ENCODE results near the gene EDDM13. TPM values are rescaled to one million over a fixed set of nuclear protein-coding genes. Genes with fewer than 3 reads are reported as not detected.

EDDM13 gene
- total RNA-seq, 4 donors from 2014 or later: not detected

DNA sequence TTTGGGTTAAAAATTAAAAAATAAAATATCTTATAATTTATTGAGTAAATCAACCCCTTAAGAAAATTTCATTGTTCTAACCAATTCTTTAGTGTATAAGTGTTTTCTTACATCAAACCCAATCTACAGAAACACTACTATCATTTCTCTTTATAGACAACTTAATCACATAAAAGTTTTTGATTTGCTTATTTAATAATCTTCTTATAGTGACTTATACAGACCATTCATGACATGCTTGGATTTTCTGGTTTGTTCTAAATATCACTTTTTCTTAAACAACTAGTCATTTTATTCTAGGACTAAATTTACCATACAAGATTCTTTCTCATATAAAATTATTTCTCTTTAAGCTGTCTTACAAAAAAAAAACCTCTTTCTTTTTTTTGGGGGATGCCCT is 69.4 kb downstream of the EDDM13 start:
- no peak for DNase-seq (ENCODE audit: low spot score)
- ATAC-seq (ENCODE audit: low FRiP score): no peak
- TF ChIP-seq, protein P1, sequence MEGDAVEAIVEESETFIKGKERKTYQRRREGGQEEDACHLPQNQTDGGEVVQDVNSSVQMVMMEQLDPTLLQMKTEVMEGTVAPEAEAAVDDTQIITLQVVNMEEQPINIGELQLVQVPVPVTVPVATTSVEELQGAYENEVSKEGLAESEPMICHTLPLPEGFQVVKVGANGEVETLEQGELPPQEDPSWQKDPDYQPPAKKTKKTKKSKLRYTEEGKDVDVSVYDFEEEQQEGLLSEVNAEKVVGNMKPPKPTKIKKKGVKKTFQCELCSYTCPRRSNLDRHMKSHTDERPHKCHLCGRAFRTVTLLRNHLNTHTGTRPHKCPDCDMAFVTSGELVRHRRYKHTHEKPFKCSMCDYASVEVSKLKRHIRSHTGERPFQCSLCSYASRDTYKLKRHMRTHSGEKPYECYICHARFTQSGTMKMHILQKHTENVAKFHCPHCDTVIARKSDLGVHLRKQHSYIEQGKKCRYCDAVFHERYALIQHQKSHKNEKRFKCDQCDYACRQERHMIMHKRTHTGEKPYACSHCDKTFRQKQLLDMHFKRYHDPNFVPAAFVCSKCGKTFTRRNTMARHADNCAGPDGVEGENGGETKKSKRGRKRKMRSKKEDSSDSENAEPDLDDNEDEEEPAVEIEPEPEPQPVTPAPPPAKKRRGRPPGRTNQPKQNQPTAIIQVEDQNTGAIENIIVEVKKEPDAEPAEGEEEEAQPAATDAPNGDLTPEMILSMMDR (IDR thresholded peaks at IDR 0.05): no peak

DNA sequence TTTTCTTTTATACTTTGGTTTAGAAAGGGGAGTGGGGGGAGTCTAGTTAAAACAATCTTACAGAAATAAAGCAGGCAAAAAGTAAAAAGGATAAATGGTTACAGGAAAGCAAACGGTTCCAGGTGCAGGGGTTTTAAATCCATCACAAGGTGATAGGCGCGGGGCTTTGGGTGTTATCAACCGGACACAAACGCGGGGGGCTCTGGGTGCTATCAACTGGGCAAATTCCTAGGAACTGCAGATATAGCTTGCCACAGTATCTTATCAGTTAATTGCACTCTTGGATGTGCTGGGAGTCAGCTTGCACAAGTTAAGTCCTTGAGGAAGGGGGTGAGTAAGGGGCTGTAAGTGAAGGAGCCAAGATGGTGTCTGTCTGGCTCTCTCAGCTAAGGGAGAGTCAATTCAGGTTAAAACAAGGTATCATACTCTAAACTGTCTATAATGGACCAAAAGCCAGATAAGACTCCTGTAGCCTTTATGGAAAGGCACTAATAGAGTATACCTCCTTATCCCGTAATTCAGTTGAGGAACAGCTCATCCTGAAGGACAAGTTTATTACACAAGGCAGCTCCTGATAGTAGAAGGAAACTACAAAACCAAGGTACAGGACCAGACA is 74.7 kb downstream of the EDDM13 start:
- DNase-seq (ENCODE audit: low spot score) (no peak), ATAC-seq (ENCODE audit: low FRiP score) (no peak)
- TF ChIP-seq, protein P1 (IDR thresholded peaks at IDR 0.05): no peak

DNA sequence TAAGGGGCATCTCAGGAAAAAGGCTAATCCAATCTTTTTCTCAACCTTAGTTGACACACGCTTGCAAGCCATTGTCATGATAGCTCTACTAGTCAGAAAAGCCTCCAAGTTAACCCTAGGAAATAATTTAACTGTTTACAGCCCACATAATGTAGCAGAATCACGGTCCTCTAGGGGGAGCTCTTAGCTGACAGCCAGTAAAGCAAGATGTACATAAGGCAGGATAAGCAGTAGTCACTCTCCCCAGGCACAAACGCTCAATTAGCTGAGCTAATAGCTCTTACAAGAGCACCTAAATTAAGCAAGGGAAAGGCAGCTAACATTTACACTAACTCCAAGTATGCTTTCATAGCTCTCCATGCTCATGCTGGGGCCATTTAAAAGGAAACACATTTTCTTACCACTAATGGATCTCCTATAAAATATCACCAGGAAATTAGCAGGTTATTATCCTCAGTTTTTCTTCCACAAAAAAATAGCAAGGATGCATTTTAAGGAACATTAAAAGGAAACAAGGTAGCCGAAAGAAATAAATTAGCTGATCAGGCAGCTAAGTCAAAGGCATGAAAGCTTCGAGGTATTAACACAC is 75.8 kb downstream of the EDDM13 start:
- DNase-seq (ENCODE audit: low spot score) (no peak), ATAC-seq (ENCODE audit: low FRiP score) (no peak)
- TF ChIP-seq, protein P1 (IDR thresholded peaks at IDR 0.05): no peak

DNA sequence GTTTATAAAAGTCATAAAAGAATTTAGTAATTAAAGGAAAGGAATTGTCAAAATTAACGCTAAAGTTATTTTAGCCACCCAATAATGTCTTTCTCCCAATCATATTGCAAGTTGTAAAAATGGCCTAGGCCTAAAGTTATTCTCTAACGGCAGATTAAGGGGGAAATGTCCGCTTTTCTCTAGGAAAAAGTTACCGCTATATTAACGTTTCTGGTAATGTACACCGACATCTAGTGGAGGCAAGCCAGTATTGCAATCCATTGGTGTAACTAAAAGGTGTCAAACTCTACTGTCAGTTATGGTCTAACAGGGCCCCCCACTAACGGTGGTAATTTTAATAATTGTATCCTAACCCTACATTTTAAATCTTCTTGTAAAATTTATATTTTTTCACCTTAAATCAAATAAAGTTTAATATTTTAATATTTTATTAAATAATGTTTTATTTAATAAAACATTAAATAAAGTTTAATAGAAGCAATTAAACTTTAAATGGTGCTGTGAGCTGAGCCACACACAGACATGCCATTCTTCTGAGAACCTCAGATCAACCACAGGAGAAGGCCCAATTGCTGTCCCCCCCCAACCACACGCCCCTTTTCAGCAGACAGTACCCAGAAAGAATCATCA is 78.0 kb downstream of the EDDM13 start:
- ATAC-seq (ENCODE audit: low FRiP score) (no peak), DNase-seq (ENCODE audit: low spot score) (peak; percentile 33)
- TF ChIP-seq, protein P1 (IDR thresholded peaks at IDR 0.05): no peak

- ATAC-seq (ENCODE audit: low FRiP score): no peak
- no peak for DNase-seq (ENCODE audit: low spot score)
- TF ChIP-seq, protein P1 (IDR thresholded peaks at IDR 0.05): no peak
Observed at GRCh38 chr19:56351208-56351607, 78.7 kb downstream of the EDDM13 start.

DNA sequence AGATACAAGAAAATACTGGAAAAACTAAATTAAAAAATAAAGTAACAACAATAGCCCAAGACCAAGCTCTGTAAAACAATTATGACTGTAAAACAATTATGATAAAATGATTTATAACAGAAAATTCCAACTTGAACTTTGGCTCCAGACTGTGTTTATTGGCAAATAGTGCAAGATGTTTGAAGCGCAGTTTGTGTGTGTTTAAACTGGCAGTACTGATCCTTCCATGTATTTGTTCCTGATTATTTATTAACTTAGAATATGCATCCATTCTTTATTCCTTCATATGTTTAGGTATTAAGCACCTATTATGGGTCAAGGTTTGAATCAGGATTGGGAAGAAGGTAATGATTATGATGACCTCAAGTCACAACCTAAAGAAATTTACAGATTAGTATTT is 83.0 kb downstream of the EDDM13 start:
- DNase-seq (ENCODE audit: low spot score): no peak
- TF ChIP-seq, protein P1 (IDR thresholded peaks at IDR 0.05): no peak
- no peak for ATAC-seq (ENCODE audit: low FRiP score)

DNA sequence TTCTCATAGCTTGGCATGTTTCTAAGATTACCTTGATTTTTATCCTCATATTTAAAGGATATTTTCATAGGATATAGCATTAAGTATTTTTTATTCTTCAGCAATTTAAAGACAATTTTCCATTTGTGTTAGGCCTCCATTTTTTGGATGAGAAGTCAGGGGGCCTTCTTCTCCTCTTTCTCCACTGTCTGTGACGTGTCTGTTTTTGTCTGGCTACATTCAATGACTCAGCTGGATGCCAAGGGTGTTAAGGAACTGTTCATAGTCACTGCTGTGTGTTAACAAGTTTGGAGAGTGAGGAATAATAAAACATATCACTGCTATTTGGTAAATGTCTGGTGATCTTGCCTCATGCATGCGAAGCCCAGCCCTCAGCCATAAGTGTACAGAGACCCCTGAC is 84.4 kb downstream of the EDDM13 start:
- TF ChIP-seq, protein P1 (IDR thresholded peaks at IDR 0.05): no peak
- no peak for ATAC-seq (ENCODE audit: low FRiP score)

More for the DNA sequence above, 84.4 kb downstream of the EDDM13 start:
- no peak for DNase-seq (ENCODE audit: low spot score)

Measured in omental fat pad (tissue), 4 donors.